Stimulated activated CD4-positive, alpha-beta T cell treated with anti-CD3 and anti-CD28 coated beads, Interleukin-15, amount 100 ng/mL, for 24 hours (primary cell): ENCODE data around the gene HDAC11.

Source experiments
- DNase-seq: peaks from one replicate; pipeline ENCODE4 v3.0.0-alpha.2; 2020

Gene HDAC11

GRCh38 chr3:13544951-13545651 is 65.0 kb downstream of the HDAC11 start:
- no peak for DNase-seq

DNA sequence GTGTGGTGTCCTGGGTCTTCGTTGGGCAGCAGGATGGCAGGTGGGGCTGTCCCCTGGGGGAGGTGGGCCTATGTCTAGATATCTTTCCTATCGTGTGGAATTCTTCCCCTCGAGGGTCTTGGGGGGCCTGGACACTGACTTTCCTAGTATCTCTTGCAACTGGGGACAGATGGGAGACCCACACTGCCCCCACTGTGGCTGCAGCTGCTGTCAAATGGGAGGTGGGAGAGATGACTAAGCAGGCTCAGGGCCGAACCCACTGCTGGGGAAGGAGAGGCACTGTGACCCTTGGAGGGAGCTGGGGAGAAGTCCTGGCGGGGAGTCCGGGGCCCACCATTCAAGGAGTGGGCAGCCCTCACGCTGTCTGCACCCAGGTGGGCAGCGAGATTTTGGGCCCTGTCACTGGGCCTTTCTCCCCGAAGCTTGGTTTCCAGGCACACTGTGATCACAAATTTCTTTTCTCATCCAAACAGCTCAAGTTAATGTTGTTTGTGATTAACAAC is 65.9 kb downstream of the HDAC11 start:
- no peak for DNase-seq

DNA sequence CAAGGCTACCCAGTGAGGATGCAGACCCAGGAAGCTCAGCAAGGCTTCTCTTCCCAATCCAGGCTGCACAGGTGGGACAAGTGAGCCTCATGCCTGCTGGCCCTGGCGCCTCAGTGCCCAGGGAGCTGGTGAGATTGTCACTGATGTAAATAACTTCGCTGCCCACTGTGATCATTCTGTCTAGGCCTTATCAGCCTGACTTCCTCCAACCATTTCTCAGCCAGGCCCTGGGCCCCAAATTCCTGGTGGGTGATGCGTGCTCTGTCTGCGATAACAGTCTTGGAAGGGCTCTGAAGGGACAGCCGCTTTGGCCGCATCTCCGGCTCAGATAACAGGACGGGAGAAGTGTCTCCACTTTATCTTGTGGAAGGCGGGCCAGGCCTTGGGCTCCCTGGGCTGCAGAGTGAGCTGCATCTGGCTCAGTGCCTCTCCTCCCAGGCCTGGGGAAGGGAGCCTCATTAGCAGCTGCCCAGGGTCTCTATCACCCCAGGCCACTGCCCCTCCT is 66.6 kb downstream of the HDAC11 start:
- no peak for DNase-seq

GRCh38 chr3:13547591-13548371 is 67.7 kb downstream of the HDAC11 start:
- DNase-seq: no peak

- DNase-seq: peak; percentile 35
Observed at GRCh38 chr3:13548696-13549622, 68.9 kb downstream of the HDAC11 start, which contains the start of gene FBLN2. Gene FBLN2 (plus strand): TSS chr3:13549125. CDS start chr3:13570356, 21,231 bp downstream.

DNA sequence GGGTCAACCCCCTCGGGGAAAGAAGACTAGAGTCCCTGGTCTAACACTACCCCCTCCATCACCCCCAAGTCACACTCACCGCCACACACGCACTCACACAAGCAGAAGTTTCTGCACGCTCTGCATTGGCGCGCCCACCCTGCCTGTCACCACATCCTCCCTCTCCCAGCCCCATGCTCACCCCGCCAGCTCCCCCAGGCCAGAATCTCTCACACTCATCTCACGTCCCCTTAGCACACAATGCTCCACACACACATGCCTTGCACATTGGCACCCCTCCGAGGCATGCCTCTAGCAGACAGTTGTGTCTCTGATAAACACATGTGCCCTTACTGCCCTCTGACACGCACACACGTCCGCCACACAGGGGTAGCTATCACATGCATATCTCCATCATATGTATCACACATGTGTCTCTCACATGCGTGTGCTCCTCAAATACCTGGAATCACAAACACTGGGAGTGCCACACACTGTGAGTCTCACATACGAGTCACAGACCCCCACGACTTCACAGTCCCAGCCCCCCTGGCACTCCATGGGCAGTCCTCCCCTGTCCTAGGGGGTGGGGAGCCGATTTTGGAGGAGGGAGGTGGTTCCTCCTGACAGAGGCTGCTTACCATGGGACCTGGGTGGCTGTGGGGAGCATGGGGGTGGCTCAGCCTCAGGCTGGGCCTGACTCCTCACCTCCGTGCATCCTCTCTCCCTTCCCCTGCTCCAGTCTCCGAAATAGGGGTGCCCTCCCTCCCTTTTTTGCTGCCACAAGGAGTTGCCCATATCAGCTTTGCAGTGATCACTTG is 69.7 kb downstream of the HDAC11 start:
- DNase-seq: no peak

GRCh38 chr3:13550423-13550690 is 70.3 kb downstream of the HDAC11 start:
- DNase-seq: no peak

- DNase-seq: no peak
Observed at GRCh38 chr3:13550791-13551360, 70.8 kb downstream of the HDAC11 start.

- DNase-seq: no peak
Observed at GRCh38 chr3:13552857-13553652, 72.9 kb downstream of the HDAC11 start.

DNA sequence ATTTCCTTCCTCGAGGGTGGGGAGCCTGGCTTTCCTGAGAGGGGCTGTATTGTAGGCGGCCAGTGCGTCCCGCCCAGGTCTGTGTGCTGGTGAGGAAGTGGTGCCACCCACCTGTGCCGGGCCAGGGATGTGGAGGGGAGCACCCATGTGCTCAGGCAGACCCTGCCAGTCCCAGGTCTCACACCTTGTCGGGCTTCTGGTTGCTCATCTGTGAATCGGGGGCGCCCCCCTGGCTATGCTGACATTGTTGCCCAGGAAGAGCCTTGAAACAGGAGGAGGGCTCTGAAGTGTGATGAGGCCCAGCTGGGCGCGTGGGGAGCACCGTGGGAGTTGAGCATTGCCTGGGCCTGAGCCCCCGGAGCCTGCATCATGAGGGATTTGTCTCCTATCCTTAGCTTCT is 73.6 kb downstream of the HDAC11 start:
- no peak for DNase-seq

DNA sequence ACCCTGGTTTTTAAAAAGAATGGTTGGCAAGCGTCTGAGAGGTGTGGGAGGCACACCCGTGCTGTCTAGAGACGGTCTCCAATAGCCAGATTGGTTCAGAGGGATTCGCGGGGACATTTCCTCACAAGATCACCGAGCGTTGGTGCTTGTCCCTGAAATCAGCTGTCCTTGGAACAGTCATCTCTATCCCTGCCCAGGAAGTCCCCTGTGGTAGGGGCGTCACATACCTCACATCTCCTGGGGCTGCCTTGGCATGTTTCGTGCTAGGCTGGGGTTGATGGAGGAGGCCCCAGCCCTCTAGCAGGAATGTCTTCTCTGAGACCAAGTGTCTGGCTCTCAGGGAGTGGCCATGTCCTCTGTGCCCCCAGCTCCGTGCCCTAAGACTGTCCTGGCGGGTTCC is 75.6 kb downstream of the HDAC11 start:
- no peak for DNase-seq
